ENCODE results near the gene CCM2.

The CCM2 gene

DNA sequence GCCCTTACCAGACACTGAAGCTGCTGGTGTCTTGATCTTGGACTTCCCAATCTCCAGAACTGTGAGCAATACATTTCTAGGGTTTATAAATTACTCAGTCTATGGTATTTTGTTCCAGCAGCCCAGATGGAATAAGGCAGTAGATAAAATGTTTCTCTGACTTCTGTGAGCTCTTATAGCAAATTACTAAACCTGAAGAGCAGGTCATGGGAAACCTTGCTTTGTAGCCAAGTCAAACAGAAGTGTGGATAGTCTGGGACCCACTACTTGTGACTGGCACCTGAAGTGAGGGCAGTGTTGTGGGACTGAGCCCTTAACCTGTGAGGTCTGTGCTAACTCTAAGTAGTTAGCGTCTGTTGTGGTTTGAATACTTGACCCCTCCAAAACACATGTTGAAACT lies 116.0 kb downstream of the CCM2 start:
- TF ChIP-seq FOXP2 (optimal IDR thresholded peaks at IDR 0.05; ENCODE audit: borderline replicate concordance, extremely low read depth, extremely low read length, insufficient read depth) (no peak), TAF1 (IDR thresholded peaks at IDR 0.05; ENCODE audit: borderline replicate concordance, insufficient read depth, low read length) (no peak), POLR2AphosphoS5 (IDR thresholded peaks at IDR 0.05; ENCODE audit: low read depth, low read length) (no peak)
- TF ChIP-seq, protein P1, sequence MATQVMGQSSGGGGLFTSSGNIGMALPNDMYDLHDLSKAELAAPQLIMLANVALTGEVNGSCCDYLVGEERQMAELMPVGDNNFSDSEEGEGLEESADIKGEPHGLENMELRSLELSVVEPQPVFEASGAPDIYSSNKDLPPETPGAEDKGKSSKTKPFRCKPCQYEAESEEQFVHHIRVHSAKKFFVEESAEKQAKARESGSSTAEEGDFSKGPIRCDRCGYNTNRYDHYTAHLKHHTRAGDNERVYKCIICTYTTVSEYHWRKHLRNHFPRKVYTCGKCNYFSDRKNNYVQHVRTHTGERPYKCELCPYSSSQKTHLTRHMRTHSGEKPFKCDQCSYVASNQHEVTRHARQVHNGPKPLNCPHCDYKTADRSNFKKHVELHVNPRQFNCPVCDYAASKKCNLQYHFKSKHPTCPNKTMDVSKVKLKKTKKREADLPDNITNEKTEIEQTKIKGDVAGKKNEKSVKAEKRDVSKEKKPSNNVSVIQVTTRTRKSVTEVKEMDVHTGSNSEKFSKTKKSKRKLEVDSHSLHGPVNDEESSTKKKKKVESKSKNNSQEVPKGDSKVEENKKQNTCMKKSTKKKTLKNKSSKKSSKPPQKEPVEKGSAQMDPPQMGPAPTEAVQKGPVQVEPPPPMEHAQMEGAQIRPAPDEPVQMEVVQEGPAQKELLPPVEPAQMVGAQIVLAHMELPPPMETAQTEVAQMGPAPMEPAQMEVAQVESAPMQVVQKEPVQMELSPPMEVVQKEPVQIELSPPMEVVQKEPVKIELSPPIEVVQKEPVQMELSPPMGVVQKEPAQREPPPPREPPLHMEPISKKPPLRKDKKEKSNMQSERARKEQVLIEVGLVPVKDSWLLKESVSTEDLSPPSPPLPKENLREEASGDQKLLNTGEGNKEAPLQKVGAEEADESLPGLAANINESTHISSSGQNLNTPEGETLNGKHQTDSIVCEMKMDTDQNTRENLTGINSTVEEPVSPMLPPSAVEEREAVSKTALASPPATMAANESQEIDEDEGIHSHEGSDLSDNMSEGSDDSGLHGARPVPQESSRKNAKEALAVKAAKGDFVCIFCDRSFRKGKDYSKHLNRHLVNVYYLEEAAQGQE (IDR thresholded peaks at IDR 0.05; ENCODE audit: insufficient read depth in 1 of 2, low read depth in 2 of 2, low read length in 2 of 2), result no peak

DNA sequence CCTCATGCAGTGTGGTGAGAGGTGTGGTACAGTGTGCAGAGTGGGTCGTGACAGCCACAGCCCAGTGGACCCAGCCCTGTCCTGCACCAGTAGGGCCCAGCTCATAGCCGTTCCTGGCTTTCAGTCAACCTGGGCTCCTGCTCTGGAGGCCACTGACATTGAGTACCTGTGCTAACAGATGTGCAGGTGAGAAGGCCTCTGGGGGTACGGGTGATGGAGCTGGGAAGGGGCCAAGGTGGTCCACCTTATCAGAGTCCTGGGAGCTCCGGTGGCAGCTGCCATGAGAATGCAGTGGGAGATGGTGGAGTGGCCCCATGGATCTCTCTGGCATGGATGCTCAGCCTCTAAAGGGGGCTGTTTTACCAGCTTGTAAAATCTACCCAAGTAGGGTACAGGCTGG lies 117.6 kb downstream of the CCM2 start:
- TF ChIP-seq TAF1 (IDR thresholded peaks at IDR 0.05; ENCODE audit: borderline replicate concordance, insufficient read depth, low read length) (no peak), SIN3A (IDR thresholded peaks at IDR 0.05; ENCODE audit: borderline replicate concordance, insufficient read depth, low read length) (no peak), FOXP2 (optimal IDR thresholded peaks at IDR 0.05; ENCODE audit: borderline replicate concordance, extremely low read depth, extremely low read length, insufficient read depth) (no peak), POLR2AphosphoS5 (IDR thresholded peaks at IDR 0.05; ENCODE audit: low read depth, low read length) (no peak)
- TF ChIP-seq, protein P1 (IDR thresholded peaks at IDR 0.05; ENCODE audit: insufficient read depth in 1 of 2, low read depth in 2 of 2, low read length in 2 of 2), result no peak

DNA sequence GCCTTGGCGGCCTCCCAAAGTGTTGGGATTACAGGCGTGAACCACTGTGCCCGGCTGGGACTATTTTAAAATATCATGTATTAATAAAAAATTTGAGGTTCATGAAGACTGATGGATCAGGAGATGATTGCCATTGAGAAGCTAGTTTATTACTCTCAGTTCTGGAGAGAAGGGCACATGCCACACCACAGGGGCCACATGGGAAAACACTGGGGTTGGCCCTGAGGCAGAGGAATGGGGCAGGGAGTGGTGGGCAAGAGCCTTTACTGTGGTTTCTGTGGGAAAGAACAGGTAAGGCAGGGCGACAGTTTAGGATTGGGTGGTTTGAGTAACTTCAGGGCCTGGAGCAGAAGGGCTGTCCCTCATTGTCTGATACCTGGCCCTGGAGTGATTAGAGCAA lies 118.3 kb downstream of the CCM2 start:
- TF ChIP-seq POLR2AphosphoS5 (IDR thresholded peaks at IDR 0.05; ENCODE audit: low read depth, low read length) (no peak), FOXP2 (optimal IDR thresholded peaks at IDR 0.05; ENCODE audit: borderline replicate concordance, extremely low read depth, extremely low read length, insufficient read depth) (no peak), SIN3A (IDR thresholded peaks at IDR 0.05; ENCODE audit: borderline replicate concordance, insufficient read depth, low read length) (no peak), TAF1 (IDR thresholded peaks at IDR 0.05; ENCODE audit: borderline replicate concordance, insufficient read depth, low read length) (no peak)
- TF ChIP-seq, protein P1 (IDR thresholded peaks at IDR 0.05; ENCODE audit: insufficient read depth in 1 of 2, low read depth in 2 of 2, low read length in 2 of 2), result no peak

DNA sequence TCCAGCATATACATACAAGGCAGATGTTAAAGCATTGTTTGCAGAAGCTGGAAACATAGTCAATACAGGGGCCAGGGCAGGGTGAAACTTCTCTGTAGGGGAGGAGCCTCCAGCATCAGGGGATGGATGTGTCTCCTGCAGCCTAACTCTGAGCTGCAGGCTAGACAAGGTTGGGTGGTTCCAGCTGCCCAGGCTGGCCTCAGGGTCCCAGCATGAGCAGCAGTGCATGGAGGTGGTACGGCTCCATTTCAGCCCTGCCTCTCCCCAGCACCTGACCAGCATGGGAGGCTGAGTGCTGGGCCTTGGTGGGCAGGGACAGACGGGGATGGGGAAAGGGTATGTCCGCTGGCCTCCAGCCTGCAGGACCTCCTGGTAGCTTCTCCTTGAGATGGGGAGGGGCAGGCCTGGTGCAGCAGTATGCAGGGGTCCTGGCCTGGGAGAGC lies 118.9 kb downstream of the CCM2 start:
- TF ChIP-seq, protein P1 (IDR thresholded peaks at IDR 0.05; ENCODE audit: insufficient read depth in 1 of 2, low read depth in 2 of 2, low read length in 2 of 2), result no peak
- TF ChIP-seq SIN3A (IDR thresholded peaks at IDR 0.05; ENCODE audit: borderline replicate concordance, insufficient read depth, low read length) (no peak), TAF1 (IDR thresholded peaks at IDR 0.05; ENCODE audit: borderline replicate concordance, insufficient read depth, low read length) (no peak), POLR2AphosphoS5 (IDR thresholded peaks at IDR 0.05; ENCODE audit: low read depth, low read length) (no peak), FOXP2 (optimal IDR thresholded peaks at IDR 0.05; ENCODE audit: borderline replicate concordance, extremely low read depth, extremely low read length, insufficient read depth) (no peak)

DNA sequence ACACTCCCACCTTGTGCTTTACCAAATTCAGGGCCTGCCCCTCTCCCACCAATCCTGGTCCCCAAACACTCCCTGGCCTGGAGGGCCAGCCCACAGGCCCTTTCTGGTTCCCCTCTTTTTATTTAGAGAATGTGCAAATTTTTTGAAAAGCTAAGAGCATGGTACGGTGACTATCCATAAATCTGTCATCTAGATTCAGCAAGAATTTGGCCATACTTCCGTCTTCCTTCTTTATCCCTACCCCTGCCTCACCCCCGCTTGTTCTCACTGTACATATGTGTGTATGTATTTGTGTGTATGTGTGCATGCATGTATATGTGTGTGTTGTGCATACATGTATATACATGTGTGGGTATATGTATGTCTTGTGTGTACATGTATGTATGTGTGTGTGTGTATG lies 119.5 kb downstream of the CCM2 start:
- TF ChIP-seq, protein P1 (IDR thresholded peaks at IDR 0.05; ENCODE audit: insufficient read depth in 1 of 2, low read depth in 2 of 2, low read length in 2 of 2), result no peak
- TF ChIP-seq TAF1 (IDR thresholded peaks at IDR 0.05; ENCODE audit: borderline replicate concordance, insufficient read depth, low read length), result no peak

All from PFSK-1 (cell line).